K562 (cell line): ENCODE data around the gene HES3. TPM values are rescaled to one million over a fixed set of nuclear protein-coding genes. Genes with fewer than 3 reads are reported as not detected.

Experiments used
- CEBPG ChIP-seq, 3 experiments: fragments of 200-800 bp in 1 of 3; sonication (Bioruptor generic) in 1 of 3; sonication (generic) in 1 of 3; formaldehyde crosslinking in 1 of 3; IDR thresholded peaks in 2 of 3; conservative IDR thresholded peaks in 1 of 3; 2 replicates each; pipeline versions ENCODE4 v1.6.1 to v1.8.0; 2016 to 2022; ENCODE audit warnings: missing compliant biosample characterization in 2 of 3, missing genetic modification characterization in 2 of 3, mild to moderate bottlenecking in 1 of 3, missing genetic modification reagents in 1 of 3
- GATA2 ChIP-seq: sonication (generic); formaldehyde crosslinking; IDR thresholded peaks from 2 replicates; pipeline ENCODE4 v1.4.0; 2020; ENCODE audit warnings: mild to moderate bottlenecking, missing genetic modification reagents
- HMG20A ChIP-seq: fragments of 450-650 bp; formaldehyde crosslinking; conservative IDR thresholded peaks from 2 replicates; pipeline ENCODE4 v1.4.0; 2020; ENCODE audit warnings: mild to moderate bottlenecking, mixed read lengths
- SLC30A9 ChIP-seq: fragments of 250-450 bp; sonication (Bioruptor Pico); IDR thresholded peaks from 2 replicates; pipeline ENCODE4 v1.8.0; 2022; ENCODE audit warnings: mild to moderate bottlenecking, moderate library complexity
- TGIF2 ChIP-seq: sonication (generic); formaldehyde crosslinking; IDR thresholded peaks from 2 replicates; pipeline ENCODE4 v1.8.1; 2022; ENCODE audit warnings: mild to moderate bottlenecking, missing genetic modification reagents, moderate library complexity
- TSHZ1 ChIP-seq: fragments of 250-450 bp; sonication (Bioruptor Pico); IDR thresholded peaks from 2 replicates; pipeline ENCODE4 v1.4.0; 2020; ENCODE audit warnings: mild to moderate bottlenecking, moderate library complexity
- ZBTB12 ChIP-seq: fragments of 250-450 bp; sonication (Bioruptor Pico); IDR thresholded peaks from 2 replicates; pipeline ENCODE4 v1.4.0; 2020
- ZNF561 ChIP-seq: fragments of 450-650 bp; formaldehyde crosslinking; conservative IDR thresholded peaks from 2 replicates; pipeline ENCODE4 v1.4.0; 2020; ENCODE audit warnings: mild to moderate bottlenecking, moderate library complexity
- ZNF57 ChIP-seq: fragments of 450-650 bp; formaldehyde crosslinking; IDR thresholded peaks from 2 replicates; pipeline ENCODE4 v1.4.0; 2020; ENCODE audit warnings: mild to moderate bottlenecking, moderate library complexity
- ZSCAN29 ChIP-seq: fragments of 450-650 bp; IDR thresholded peaks from 2 replicates; pipeline ENCODE4 v1.6.1; 2017
- polyA plus RNA-seq, 8 experiments: library from polyadenylated mRNA; depleted of rRNA in 4 of 8; stranded (reverse) in 5 of 8; unstranded in 3 of 8; fragments of >200 nt; fragmentation: Nextera tagmentation in 2 of 8; fragmentation: Illumina TruSeq in 1 of 8; extraction: Ambion mirVana in 2 of 8; extraction: Trizol in 1 of 8; gene quantifications; 2 replicates each; pipeline versions ENCODE4 v1.2.1 to v1.2.3, GENCODE V29; 2011 to 2014; ENCODE audit warnings: inconsistent platforms in 1 of 8, missing spikeins in 1 of 8
- total RNA-seq, 7 experiments: library from RNA; depleted of rRNA in 6 of 7; stranded (reverse); fragments of >200 nt in 6 of 7; fragmentation: Illumina TruSeq in 2 of 7; extraction: Trizol in 2 of 7; gene quantifications; 2 replicates each; pipeline versions ENCODE4 v1.2.1 to v1.2.3, GENCODE V29; 2011 to 2021; ENCODE audit warnings: low replicate concordance in 1 of 7
- TF ChIP-seq, protein P1 (sequence below), 2 experiments: fragments of 450-650 bp; formaldehyde crosslinking in 1 of 2; IDR thresholded peaks; 2 replicates each; pipeline versions ENCODE4 v1.4.0 to v1.6.1; 2014 to 2020; ENCODE audit warnings: mild to moderate bottlenecking in 2 of 2, borderline replicate concordance in 1 of 2, low read depth in 1 of 2
- TF ChIP-seq, protein P2 (sequence below): fragments of 250-450 bp; sonication (Bioruptor Pico); IDR thresholded peaks from 2 replicates; pipeline ENCODE4 v1.8.0; 2022; ENCODE audit warnings: inconsistent platforms

The HES3 gene
- total and polyA plus RNA-seq, 9 of the 15 experiments (the other 6 are each of a cell fraction or from before 2014, with no cell fraction given), result not detected

GRCh38 chr1:6200188-6200809 lies 43.7 kb upstream of the HES3 start (continued):
- TF ChIP-seq, protein P1, sequence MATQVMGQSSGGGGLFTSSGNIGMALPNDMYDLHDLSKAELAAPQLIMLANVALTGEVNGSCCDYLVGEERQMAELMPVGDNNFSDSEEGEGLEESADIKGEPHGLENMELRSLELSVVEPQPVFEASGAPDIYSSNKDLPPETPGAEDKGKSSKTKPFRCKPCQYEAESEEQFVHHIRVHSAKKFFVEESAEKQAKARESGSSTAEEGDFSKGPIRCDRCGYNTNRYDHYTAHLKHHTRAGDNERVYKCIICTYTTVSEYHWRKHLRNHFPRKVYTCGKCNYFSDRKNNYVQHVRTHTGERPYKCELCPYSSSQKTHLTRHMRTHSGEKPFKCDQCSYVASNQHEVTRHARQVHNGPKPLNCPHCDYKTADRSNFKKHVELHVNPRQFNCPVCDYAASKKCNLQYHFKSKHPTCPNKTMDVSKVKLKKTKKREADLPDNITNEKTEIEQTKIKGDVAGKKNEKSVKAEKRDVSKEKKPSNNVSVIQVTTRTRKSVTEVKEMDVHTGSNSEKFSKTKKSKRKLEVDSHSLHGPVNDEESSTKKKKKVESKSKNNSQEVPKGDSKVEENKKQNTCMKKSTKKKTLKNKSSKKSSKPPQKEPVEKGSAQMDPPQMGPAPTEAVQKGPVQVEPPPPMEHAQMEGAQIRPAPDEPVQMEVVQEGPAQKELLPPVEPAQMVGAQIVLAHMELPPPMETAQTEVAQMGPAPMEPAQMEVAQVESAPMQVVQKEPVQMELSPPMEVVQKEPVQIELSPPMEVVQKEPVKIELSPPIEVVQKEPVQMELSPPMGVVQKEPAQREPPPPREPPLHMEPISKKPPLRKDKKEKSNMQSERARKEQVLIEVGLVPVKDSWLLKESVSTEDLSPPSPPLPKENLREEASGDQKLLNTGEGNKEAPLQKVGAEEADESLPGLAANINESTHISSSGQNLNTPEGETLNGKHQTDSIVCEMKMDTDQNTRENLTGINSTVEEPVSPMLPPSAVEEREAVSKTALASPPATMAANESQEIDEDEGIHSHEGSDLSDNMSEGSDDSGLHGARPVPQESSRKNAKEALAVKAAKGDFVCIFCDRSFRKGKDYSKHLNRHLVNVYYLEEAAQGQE (IDR thresholded peaks at IDR 0.05; ENCODE audit: borderline replicate concordance), result peak; percentile 59; the same call in 1 of the 2 replicates
- TF ChIP-seq, protein P1 (CRISPR knock-in tag; IDR thresholded peaks at IDR 0.05; ENCODE audit: low read depth), result no peak
- 0 out of 2 replicates have a peak, but pooled peaks have one; percentile 19 for TF ChIP-seq ZBTB12
- TF ChIP-seq TGIF2, result no peak
- TF ChIP-seq, protein P2, sequence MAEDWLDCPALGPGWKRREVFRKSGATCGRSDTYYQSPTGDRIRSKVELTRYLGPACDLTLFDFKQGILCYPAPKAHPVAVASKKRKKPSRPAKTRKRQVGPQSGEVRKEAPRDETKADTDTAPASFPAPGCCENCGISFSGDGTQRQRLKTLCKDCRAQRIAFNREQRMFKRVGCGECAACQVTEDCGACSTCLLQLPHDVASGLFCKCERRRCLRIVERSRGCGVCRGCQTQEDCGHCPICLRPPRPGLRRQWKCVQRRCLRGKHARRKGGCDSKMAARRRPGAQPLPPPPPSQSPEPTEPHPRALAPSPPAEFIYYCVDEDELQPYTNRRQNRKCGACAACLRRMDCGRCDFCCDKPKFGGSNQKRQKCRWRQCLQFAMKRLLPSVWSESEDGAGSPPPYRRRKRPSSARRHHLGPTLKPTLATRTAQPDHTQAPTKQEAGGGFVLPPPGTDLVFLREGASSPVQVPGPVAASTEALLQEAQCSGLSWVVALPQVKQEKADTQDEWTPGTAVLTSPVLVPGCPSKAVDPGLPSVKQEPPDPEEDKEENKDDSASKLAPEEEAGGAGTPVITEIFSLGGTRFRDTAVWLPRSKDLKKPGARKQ, result no peak
- TF ChIP-seq ZSCAN29, result no peak
- no peak for TF ChIP-seq GATA2 (CRISPR knock-in tag)
- TF ChIP-seq ZNF57 (CRISPR knock-in tag), result 0 out of 2 replicates have a peak, but pooled peaks have one; percentile 16
- no peak for TF ChIP-seq SLC30A9 (CRISPR knock-in tag)
- 0 out of 2 replicates have a peak, but pooled peaks have one; percentile 46 for TF ChIP-seq TSHZ1 (CRISPR knock-in tag)
- TF ChIP-seq HMG20A, result no peak
- TF ChIP-seq CEBPG (CRISPR knock-in tag; IDR thresholded peaks at IDR 0.05), result no peak
- TF ChIP-seq CEBPG (tag; conservative IDR thresholded peaks at IDR 0.05 in 1 of 2, IDR thresholded peaks at IDR 0.05 in 1 of 2), result no peak
- no peak for TF ChIP-seq ZNF561 (CRISPR knock-in tag)
